ENCODE data around the gene SMOC1. TPM values are rescaled to one million over a fixed set of nuclear protein-coding genes. Genes with fewer than 3 reads are reported as not detected.

Gene SMOC1
- total RNA-seq, 6 experiments from 2014 or later: not detected

GRCh38 chr14:69876221-69876847, 2.9 kb upstream of the SMOC1 start:
- Mint-ChIP-seq H3K4me1 (ENCODE audit: low read depth) (no peaks in the 10 kb centered on the region), H3K36me3 (ENCODE audit: low read depth) (no peaks in the 10 kb centered on the region), H3K27ac (no peak overlapping the region), H3K9me3 (no peaks in the 10 kb centered on the region), H3K27me3 (ENCODE audit: insufficient read depth) (peaks cover 23% of the 10 kb centered on the region), H3K4me3 (no peak overlapping the region)
- TF ChIP-seq CTCF (IDR thresholded peaks at IDR 0.05): no peak
- DNase-seq: no peak

GRCh38 chr14:69876848-69877306, 2.3 kb upstream of the SMOC1 start:
- no peaks in the 10 kb centered on the region for H3K9me3 Mint-ChIP-seq
- H3K4me3 Mint-ChIP-seq: no peak overlapping the region
- H3K27ac Mint-ChIP-seq: no peak overlapping the region
- DNase-seq: no peak
- no peaks in the 10 kb centered on the region for H3K4me1 Mint-ChIP-seq (ENCODE audit: low read depth)
- peaks cover 23% of the 10 kb centered on the region for H3K27me3 Mint-ChIP-seq (ENCODE audit: insufficient read depth)
- H3K36me3 Mint-ChIP-seq (ENCODE audit: low read depth): no peaks in the 10 kb centered on the region
- TF ChIP-seq CTCF (IDR thresholded peaks at IDR 0.05): no peak

- peaks cover 23% of the 10 kb centered on the region for H3K27me3 Mint-ChIP-seq (ENCODE audit: insufficient read depth)
- no peaks in the 10 kb centered on the region for H3K36me3 Mint-ChIP-seq (ENCODE audit: low read depth)
- H3K9me3 Mint-ChIP-seq: no peaks in the 10 kb centered on the region
- no peak for DNase-seq
- H3K4me3 Mint-ChIP-seq: no peak overlapping the region
- peak; percentile 71 for TF ChIP-seq CTCF (IDR thresholded peaks at IDR 0.05)
- H3K27ac Mint-ChIP-seq: no peak overlapping the region
- no peaks in the 10 kb centered on the region for H3K4me1 Mint-ChIP-seq (ENCODE audit: low read depth)
Observed at GRCh38 chr14:69877492-69877891, 1.7 kb upstream of the SMOC1 start.

GRCh38 chr14:69878251-69878650, 965 bp upstream of the SMOC1 start:
- H3K27ac Mint-ChIP-seq: no peak overlapping the region
- no peaks in the 10 kb centered on the region for H3K9me3 Mint-ChIP-seq
- no peak overlapping the region for H3K4me3 Mint-ChIP-seq
- peaks cover 23% of the 10 kb centered on the region for H3K27me3 Mint-ChIP-seq (ENCODE audit: insufficient read depth)
- DNase-seq: no peak
- no peaks in the 10 kb centered on the region for H3K36me3 Mint-ChIP-seq (ENCODE audit: low read depth)
- H3K4me1 Mint-ChIP-seq (ENCODE audit: low read depth): no peaks in the 10 kb centered on the region
- no peak for TF ChIP-seq CTCF (IDR thresholded peaks at IDR 0.05)

- H3K27me3 Mint-ChIP-seq (ENCODE audit: insufficient read depth): peaks cover 25% of the 10 kb centered on the region
- H3K4me1 Mint-ChIP-seq (ENCODE audit: low read depth): no peaks in the 10 kb centered on the region
- H3K4me3 Mint-ChIP-seq: no peak overlapping the region
- no peak for TF ChIP-seq CTCF (IDR thresholded peaks at IDR 0.05)
- H3K36me3 Mint-ChIP-seq (ENCODE audit: low read depth): no peaks in the 10 kb centered on the region
- no peak for DNase-seq
- no peak overlapping the region for H3K27ac Mint-ChIP-seq
- H3K9me3 Mint-ChIP-seq: no peaks in the 10 kb centered on the region
Observed at GRCh38 chr14:69880044-69880487, 850 bp downstream of the SMOC1 start.

All from HFFc6 (cell line).